Measurements from ENCODE around the gene HOGA1.
"Not testable (repeated sequence)": the region's sequence is repeated elsewhere in the genome, so short reads cannot be mapped to it uniquely, and the experiment has no call there.

Gene HOGA1

DNA sequence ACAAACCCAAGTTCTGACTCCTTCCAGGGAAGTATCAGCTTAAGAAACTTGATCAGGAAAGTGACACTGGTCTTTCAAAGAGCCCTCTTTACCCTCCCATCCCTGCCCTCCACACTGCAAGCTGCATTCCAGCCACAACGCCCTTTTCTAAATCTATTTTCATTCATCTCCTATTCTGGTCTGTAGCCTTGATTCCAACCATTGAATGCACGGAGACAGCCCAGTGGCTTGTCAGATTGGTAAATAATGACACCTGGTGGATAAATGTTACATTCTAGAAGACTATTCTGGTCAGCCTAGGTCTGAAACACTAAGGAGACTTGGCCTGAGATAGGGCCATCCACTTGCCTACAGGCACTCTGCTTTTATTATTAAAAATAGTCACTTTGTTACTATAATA lies 28.2 kb downstream of the HOGA1 start:
- DNase-seq = peak; percentile 24 to 30

DNA sequence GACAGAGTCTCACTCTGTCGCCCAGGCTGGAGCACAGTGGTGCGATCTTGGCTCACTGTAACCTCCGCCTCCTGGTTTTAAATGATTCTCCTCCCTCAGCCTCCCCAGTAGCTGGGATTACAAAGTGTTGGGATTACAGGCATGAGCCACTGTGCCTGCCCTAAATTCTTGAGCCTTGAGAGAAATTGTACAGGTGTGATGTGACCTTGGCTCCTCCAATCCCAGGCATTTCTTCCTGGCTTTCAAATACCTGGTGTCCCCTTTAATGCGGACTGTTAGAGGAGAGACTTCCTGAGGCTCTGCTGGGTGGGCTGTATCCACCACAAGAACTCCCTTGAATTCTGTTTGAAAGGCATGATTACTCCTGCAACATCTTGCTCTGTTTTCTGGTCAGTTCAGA lies 34.1 kb downstream of the HOGA1 start:
- no peak for DNase-seq

DNA sequence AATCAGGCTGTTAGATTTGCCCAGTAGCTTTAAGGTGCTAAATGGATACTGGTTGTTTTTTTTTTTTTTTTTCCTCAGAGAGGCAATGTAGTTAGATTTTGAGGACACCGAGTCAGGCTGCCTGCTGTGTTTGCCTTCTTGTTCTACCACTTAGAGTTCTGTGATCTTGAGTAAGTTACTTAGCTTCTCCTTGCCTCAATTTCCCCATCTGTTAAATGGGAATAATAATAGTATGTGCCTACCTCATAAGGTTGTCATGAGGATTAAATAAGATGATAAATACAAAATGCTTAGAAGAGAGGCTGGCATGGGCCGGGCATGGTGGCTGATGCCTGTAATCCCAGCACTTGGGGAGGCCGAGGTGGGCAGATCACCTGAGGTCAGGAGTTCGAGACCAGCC lies 34.5 kb downstream of the HOGA1 start:
- DNase-seq = no peak

DNA sequence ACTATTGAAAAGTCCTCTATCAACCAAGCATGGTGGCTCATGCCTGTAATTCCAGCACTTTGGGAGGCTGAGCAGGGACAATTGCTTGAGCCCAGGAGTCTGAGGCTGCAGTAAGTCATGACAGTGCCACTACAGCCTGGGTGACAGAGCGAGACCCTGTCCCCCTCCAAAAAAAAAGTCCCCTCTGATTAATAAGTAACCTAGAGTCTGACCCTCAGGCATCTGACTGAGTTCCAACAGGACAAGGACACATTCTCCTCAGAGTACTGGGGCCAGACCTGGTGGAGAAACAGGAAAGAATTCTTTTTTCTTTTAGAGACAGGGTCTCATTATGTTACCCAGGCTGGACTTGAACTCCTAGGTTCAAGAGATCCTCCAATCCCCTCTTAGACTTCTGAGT lies 39.1 kb downstream of the HOGA1 start:
- no peak for DNase-seq

DNA sequence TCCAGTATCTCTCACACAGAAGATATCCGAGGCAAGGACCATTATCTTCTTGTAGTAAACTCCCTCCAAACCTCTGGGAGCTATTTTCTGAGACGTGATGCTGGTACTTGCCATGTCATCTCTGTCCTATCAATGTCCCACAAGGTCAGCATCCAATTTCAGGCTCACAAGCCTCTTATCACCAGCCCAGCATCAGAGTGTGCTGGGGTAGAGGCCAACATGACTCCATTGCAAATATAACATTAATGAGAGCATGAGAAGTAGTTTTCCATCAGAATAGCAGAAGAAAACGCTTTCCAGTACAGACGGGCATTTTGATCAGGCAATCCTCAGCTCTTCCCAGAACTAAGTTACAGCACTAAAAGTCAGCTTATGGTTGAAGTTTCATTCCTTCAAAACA lies 43.5 kb downstream of the HOGA1 start:
- no peak for DNase-seq

DNA sequence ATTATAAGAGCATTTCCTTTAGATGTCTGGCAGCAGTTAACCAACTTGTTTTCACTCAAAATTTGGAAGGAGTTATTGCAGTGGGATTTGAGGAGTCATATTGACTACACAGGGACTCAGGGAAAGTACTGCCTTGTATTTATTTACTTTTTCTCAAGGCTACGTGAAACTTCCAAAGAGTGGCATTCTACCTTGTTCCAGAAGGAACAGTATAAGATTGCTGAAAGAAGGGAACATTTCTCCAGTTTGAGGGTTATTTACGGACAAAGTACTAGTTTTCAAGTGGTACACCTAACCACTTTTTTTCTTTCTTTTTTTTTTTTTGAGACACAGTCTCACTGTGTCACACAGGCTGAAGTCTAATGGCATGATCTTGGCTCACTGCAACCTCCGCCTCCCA lies 44.0 kb downstream of the HOGA1 start:
- no peak for DNase-seq

DNA sequence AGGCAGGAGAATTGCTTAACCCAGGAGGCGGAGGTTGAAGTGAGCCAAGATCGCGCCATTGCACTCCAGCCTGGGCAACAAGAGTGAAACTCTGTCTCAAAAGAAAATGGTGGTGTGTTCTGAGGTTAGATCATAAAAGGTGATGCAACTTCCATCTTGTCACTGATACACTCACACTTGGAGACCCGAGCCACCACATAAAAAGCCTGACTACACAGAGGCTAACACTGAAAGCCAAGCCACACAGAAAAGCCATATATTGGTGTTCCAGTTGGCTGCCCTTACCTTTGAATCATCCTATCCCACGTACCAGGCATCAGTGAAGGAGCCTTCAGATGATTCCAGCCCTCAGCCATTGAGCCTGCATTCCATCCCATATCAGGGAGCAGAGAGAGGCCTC lies 45.1 kb downstream of the HOGA1 start:
- DNase-seq = no peak

DNA sequence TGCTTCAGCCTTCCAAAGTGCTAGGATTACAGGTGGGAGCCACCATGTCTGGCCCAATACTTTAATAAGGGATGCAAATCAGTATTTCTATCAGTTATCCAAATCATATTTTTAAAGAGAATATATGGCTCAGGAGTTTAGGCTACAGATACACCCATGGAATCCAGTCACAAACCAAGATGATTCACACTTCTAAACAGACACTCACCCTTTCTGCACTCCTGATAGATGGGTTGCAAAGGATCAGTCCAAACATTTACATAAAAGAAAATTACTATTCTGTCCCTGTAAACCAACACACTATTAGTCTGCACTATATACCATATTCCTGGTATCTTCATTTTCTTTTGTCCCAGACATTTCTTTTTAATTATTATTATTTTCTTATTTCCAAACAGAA lies 46.9 kb downstream of the HOGA1 start:
- no peak for DNase-seq

DNA sequence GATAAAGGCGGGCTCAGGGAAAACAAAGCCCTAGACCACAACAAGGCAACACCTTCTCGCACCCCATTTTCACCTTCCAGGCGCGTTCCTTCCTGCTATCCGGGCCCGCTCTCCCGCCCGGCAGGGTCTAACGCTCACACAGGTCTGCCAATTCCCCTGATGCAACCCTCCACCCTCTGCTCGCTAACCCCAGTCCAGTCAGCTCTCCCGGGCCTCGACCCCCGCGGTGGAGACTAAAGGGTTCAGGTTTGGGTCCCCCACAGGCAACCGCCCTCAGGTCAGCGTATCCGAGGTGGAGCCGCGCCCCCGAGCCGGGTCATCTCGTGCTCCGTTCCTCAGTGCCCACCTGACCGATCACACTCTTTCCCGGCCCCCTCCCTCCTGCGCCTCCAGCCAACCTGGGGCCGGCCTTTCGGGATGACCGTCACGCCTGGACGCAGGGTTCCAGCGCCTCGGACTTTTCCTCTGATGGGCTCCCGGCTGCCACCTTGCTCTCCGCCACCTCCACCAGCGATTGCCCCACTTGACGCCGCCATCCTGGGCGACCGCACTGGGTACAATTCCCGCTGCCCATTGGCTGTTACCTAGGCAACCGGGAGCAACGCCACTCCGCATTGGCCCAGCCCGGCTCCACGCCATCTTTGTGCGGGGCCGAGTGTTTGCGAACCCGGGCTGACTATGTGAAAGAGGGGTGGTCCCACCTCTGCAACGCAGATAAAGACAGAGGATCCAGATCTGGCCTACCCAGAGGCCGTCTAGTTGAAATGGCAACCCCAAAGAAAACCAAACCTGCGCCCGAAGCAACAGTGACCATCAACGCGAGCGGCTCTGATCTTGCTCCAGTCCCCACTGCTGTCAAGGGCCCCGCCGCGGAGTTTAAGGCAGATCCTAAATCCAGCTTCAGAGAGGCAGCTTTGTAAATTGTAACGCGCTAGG lies 49.0 kb downstream of the HOGA1 start, which contains the start of gene MORN4:
Gene MORN4, minus strand, starts transcription at position 552 of the 936 bp plus-strand sequence. CDS start 13,847 bp downstream, outside the sequence.
- peak; percentile 93 to 94 for DNase-seq

DNA sequence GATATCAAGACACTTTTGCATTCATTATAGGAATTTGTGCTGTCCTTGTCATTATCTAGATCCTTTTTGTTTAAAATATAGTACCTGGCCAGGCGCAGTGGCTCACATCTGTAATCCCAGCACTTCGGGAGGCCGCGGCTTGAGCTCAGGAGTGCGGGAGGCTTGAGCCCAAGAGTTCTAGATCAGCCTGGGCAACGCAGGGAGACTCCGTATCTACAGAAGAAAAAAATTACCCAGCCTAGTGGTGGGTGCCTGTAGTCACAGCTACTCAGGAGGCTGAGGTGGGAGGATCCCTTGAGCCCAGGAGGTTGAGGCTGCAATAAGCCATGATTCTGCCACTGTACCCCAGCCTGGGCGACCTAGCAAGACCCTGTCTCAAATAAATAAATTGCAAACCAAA lies 49.7 kb downstream of the HOGA1 start:
- peak; percentile 11 to 56 for DNase-seq

DNA sequence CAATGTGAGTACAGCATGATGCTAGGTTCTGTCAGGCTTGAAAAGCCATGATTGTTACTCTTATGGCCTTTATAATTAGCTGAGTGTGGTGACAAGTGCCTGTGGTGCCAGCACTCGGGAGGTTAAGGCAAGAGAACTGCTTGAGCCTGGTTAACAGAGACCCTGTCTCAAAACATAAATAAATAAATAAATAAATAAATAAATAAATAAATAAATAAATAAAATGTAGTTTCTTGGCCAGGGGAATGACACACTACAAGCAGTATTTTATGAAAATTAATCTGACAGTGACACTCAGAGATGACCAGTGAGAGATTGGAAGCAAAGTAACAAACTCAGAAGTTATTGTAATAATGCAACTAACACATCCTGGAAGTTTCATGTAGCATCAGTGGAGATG lies 51.4 kb downstream of the HOGA1 start:
- no peak for DNase-seq

DNA sequence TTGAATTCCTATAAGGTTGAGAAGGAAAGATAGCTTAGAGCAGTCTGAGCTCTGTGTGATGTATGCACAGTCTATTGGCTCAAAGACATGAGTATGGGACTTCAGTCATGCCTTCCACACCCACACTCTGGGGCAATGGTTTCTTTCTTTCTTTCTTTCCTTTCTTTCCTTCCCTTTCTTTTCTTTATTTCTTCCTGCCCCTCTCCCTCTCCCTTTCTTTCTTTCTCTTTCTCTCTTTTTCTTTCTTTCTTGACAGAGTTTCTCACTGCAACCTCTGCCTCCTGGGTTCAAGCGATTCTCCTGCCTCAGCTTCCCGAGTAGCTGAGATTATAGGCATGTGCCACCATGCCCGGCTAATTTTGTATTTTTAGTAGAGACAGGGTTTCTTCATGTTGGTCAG lies 54.9 kb downstream of the HOGA1 start:
- DNase-seq = not testable (repeated sequence)

DNA sequence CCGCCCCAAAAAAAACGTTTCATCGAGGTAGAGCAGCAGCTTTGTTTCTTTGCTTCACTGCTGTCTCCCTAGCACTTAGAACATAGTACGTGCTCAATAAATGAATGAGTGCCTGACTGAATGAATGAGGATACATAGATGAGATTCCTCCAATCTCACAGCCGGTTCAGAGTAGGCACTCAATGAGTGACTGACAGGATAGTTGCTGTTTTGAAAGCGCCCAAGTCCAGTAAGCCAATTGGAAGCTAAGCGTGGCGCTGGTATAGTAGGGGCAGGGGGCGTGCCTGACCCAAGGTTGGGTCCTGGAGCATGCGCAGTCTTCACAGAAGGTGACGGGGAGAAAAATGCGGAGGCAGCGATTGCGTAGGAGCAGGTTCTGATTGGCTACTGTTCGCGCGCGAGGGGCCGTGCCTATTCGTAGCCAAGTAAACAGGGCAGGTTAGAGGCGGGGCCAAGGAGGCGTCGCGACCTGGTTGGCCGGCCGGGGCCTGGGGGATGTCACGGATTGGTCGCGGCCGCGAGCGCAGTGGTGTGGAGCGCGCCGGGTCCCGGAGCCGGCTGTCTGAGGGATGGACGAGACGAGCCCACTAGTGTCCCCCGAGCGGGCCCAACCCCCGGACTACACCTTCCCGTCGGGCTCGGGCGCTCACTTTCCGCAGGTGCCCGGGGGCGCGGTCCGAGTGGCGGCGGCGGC lies 56.1 kb downstream of the HOGA1 start, which contains the start of gene PI4K2A:
Gene PI4K2A, plus strand, starts transcription at position 498 of the 694 bp plus-strand sequence. Its CDS starts 72 bp downstream, at position 570.
- DNase-seq = peak; percentile 99

DNA sequence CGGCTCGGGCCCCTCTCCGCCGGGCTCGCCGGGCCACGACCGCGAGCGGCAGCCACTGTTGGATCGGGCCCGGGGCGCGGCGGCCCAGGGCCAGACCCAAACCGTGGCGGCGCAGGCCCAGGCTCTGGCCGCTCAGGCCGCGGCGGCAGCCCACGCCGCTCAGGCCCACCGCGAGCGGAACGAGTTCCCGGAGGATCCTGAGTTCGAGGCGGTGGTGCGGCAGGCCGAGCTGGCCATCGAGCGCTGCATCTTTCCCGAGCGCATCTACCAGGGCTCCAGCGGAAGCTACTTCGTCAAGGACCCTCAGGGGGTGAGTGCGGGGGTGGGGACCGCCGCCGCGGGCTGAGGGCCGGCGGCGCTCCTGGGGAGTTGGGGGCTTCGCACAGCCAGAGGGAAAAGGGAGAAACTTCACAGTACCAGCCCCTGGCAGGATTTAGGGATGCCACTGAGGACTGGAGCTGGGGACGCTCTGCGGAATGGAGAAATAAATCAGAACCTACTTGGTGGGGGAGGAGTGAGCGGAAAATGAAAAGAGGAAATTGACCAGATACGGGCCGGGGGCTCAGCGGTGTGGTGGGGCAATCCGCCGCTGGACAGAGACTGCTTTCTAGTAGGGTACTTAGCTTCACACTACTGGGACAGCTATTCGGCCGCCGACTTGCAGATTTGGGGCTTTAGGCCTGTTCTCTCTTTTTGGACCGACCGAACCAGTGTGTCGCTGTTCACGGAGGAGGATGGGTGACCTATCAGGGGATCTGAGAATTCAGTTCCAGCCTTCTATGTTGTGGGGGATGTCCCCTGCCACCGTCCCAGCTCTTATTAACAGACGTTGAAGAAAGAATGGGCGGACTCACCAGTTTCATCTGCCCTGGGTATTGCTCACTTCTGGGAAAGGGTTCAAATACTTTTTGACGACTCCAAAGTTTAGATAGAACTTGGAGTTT lies 57.0 kb downstream of the HOGA1 start:
- DNase-seq = peak in 1 of 2 experiments; percentile 18

DNA sequence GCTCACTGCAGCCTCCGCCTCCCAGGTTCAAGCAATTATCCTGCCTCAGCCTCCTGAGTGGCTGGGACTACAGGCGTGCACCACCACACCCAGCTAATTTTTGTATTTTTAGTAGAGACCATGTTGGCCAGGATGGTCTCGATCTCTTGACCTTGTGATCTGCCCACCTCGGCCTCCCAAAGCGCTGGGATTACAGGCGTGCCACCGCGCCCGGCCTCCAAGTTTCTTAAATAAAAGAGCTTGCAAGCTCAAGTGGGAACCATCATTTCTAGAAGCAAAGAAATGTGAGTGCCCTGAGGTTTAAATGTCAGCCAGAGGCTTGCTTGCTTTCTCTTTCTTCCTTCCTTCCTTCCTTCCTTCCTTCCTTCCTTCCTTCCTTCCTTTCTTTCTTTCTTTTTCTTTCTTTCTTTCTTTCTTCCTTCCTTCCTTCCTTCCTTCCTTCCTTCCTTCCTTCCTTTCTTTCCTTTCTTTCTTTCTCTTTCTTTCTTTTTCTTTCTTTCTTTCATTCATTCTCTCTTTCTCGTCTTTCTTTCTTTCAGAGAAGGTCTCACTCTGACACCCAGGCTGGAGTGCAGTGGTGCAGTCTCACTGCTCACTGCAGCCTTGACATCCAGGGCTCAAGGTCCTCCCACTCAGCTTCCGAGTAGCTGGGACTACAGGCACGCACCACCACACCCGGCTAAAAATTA lies 58.4 kb downstream of the HOGA1 start:
- not testable (repeated sequence) for DNase-seq

DNA sequence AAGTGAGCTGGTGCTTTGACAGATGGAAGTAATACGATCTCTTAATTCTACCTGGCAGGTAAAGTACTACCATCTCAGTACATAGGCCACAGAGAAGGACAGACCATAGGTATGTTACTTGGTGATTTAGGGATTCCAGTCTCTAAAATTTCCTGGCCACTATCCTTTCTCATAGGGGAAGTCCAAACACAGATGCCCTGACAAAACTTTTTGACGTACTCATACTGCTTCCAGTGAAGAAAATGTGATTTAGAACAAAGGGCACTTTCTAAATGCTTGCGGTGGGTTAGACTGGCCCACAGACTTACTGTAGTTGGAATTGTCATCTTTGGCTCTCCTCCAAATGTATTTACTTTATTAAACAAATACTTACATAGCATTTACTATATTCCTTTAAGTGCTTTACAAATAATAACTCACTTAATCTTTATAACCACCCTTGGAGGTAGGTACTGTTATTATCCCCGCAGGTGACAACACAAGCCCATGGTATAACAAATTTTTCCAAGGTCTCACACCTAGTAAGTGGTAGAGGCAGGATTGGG lies 59.3 kb downstream of the HOGA1 start:
- no peak for DNase-seq

DNA sequence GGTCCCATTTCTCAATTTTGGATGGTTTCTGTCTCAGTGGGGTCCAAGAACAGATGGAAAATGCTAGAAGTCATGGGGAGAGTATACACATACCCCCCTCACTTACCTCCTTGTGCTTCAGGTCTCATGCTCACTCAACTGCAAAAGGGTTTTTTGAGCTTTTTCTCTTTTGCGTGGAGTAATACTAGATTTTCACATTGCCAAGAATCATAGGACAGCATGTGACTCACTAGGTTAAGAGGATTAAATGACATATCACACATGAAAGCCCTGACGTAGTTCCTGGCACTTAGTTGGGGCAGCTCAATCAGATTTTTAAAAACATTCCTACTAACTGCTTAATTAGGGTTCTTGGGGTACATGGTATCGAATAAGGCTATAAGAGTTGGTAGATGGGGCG lies 60.7 kb downstream of the HOGA1 start:
- no peak for DNase-seq

DNA sequence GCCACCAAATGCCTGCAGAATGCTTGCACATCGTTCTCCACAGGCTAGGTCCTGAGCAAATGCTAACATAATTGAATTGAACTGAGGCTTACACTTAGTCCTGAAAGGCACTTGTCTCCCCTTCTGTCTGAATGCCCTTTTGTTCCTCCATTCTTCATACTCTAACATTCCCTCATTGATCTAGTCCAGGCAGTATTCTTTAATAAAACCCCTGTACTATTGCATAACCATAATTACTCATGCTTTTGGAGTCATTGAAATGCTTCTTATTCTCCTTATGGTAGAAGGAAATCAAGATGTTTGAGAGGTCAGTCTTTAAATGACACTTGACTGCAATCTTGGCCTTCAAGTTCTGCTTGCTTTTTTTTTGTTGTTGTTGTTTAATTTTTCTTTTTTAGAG lies 63.4 kb downstream of the HOGA1 start:
- DNase-seq = no peak

DNA sequence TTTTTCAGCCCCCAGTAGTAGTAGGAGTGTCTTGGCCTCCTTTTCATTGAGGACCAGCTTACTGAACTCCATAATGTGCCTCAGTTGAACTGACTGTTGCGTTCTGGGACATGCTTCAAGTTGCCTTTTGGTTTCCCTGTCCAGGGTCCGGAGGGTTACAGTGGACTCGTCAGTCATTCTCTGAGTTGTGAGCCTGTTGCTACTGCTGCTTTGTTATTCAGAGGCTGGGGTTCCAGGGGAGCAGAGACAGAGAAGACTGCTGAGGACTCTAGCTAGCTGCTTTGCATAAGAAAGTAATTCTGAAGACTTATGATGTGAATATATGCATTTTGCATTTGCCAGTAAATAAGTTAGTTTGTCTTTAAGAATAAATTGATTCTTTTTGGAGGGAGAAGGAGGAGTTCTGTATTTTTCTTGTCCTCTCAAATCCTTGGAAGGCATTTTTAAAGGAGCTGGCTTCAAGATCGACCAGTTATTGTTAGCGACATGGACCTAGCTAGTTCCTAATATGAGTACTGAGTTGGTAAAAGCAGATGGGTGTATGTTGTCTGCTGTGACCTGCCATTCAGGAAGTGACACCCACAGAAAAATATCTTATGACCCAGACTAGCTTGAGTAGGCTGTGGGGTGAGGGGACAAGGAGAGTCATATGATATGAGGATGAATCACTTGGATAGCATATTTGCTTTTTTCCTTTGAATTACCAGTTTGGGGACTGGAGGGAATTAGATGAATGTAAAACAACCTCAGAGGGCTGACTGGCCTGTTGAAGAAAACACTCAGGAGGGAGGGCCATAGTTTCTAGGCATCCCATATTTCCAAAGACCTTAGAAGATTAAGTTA lies 64.6 kb downstream of the HOGA1 start:
- DNase-seq = no peak

DNA sequence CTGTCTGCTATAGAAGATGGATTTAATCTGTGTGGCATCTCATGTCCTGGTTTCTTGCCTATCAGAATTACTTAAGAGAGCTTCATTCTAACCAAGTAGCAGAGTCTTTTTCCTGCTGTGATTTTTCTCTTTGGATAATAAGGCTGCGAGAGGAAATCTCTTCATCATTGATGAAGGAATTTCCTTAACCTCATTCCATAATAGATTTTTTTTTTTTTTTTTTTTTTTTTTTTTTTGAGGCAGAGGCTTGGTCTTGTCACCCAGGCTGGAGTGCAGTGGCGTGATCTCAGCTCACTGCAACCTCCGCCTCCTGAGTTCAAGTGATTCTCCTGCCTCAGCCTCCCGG lies 65.2 kb downstream of the HOGA1 start:
- not testable (repeated sequence) for DNase-seq

DNA sequence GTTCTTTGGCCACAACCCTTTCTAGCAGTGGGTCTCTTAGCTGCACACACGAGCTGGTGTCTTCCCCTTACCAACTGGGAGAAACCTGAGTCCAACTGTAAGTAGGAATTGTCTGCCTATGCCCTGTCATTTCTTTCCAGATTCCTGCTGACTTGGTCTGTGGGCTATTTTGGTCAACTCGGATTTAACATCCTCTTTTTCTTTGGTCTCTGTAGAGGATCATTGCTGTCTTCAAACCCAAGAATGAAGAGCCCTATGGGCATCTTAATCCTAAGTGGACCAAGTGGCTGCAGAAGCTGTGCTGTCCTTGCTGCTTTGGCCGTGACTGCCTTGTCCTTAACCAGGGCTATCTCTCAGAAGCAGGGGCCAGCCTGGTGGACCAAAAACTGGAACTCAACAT lies 66.5 kb downstream of the HOGA1 start:
- DNase-seq = no peak

Measured in SHP77 (cell line).